ENCODE measurements around the gene SLC7A5. TPM values are rescaled to one million over a fixed set of nuclear protein-coding genes. Genes with fewer than 3 reads are reported as not detected.

SLC7A5 gene
- total RNA-seq, 1 donor from 2014 or later, result 127 TPM

DNA sequence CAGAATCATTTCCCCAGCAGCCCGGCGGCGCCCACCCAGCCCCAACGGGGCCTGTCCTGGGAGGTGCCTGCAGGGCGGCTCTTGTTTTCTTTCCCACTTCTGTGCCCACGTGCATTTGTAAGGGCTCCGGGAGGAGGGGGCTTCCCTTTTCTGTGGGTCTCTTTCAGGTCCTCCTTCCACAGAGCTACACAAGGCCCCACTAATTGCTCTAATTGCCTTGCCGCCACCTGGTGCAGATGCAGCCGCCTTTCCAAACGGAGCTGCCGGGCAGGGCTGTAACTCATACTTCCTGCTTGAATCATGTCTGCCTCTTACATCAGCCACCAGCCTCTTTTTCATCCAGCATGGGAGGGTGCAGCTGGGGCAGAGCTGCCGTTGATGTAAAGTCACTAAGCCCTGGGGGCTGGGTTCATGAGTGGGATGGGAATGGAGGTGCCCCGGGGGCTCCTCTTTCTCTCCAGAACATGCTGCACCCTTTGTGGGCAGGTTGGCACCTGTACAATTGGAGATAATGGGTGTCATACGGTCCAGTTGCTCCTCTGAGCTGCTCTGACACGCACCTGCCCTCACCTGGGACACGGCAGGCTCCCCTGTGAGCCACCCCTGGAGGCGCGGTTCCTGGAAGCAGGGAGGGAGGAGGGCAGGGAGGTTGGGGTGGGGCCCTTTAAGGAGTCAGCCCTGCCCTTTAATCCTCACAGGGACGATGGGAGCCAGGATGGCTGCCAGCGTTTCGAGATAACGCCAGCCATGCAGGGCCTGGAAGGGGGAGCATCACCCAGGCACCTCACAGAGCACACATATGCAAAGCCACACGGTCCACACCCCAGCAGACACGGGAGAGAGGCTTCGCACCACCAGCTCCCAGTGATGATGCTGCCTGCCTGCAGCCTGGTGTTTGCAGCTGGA, 62.4 kb downstream of the SLC7A5 start:
- peak overlapping the region; percentile 80 for H3K4me3 Mint-ChIP-seq (ENCODE audit: unreplicated experiment)
- no peak for TF ChIP-seq CTCF (IDR thresholded peaks at IDR 0.05)
- no peaks in the 10 kb centered on the region for H3K9me3 Mint-ChIP-seq (ENCODE audit: unreplicated experiment)
- no peaks in the 10 kb centered on the region for H3K36me3 Mint-ChIP-seq (ENCODE audit: unreplicated experiment)
- peaks cover 24% of the 10 kb centered on the region for H3K4me1 Mint-ChIP-seq (ENCODE audit: unreplicated experiment)
- DNase-seq (ENCODE audit: extremely low spot score, unreplicated experiment), result peak; percentile 93
- H3K27ac Mint-ChIP-seq (ENCODE audit: unreplicated experiment), result peak overlapping the region; percentile 99
- peaks cover 2% of the 10 kb centered on the region for H3K27me3 Mint-ChIP-seq (ENCODE audit: unreplicated experiment)

GRCh38 chr16:87806261-87806640, 63.1 kb downstream of the SLC7A5 start:
- H3K4me3 Mint-ChIP-seq (ENCODE audit: unreplicated experiment), result peak overlapping the region; percentile 80
- peaks cover 24% of the 10 kb centered on the region for H3K4me1 Mint-ChIP-seq (ENCODE audit: unreplicated experiment)
- peak overlapping the region; percentile 99 for H3K27ac Mint-ChIP-seq (ENCODE audit: unreplicated experiment)
- peaks cover 2% of the 10 kb centered on the region for H3K27me3 Mint-ChIP-seq (ENCODE audit: unreplicated experiment)
- no peak for TF ChIP-seq CTCF (IDR thresholded peaks at IDR 0.05)
- H3K9me3 Mint-ChIP-seq (ENCODE audit: unreplicated experiment), result no peaks in the 10 kb centered on the region
- no peaks in the 10 kb centered on the region for H3K36me3 Mint-ChIP-seq (ENCODE audit: unreplicated experiment)
- no peak for DNase-seq (ENCODE audit: extremely low spot score, unreplicated experiment)

DNA sequence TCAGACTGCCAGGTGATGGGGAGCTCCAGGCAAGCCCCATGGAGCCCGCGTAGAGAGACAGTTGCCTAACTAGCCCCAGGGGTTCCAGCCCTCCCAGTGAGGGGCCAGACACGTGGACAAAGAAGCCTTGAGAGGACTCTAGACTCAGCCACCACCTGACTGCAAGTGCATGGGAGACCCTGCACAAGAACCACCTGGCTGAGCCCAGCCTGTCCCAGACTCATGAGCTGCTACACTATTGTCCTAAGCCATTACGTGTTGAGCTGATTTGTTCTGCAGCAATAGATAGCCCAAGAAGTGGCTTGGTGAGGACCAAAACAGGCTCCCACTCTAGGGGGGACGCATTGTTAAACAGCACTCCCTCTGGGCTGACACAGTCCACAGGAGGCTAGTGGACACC, 65.9 kb downstream of the SLC7A5 start:
- H3K4me3 Mint-ChIP-seq (ENCODE audit: unreplicated experiment), result no peak overlapping the region
- H3K27ac Mint-ChIP-seq (ENCODE audit: unreplicated experiment), result no peak overlapping the region
- no peaks in the 10 kb centered on the region for H3K36me3 Mint-ChIP-seq (ENCODE audit: unreplicated experiment)
- no peak for DNase-seq (ENCODE audit: extremely low spot score, unreplicated experiment)
- H3K27me3 Mint-ChIP-seq (ENCODE audit: unreplicated experiment), result no peaks in the 10 kb centered on the region
- TF ChIP-seq CTCF (IDR thresholded peaks at IDR 0.05), result no peak
- H3K9me3 Mint-ChIP-seq (ENCODE audit: unreplicated experiment), result no peaks in the 10 kb centered on the region
- peaks cover 24% of the 10 kb centered on the region for H3K4me1 Mint-ChIP-seq (ENCODE audit: unreplicated experiment)

DNA sequence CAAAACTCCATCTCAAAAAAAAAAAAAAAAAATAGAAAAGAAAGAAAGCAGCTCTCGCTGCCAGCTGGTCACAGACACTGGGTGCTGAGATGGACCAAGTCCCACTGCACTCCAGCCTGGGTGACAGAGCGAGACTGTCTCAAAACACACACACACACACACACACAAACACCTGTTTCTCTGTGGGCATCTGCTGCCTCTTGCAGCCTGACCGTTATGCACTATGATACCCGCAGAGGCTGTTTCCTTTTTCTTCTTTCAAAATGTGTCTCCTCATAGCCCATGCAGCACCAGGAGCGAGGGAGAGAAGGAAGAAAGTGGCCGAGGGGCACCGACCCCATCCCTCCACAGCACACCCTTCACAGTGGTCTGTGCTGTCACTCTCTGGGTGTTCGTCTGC, 66.6 kb downstream of the SLC7A5 start:
- DNase-seq (ENCODE audit: extremely low spot score, unreplicated experiment), result no peak
- H3K27ac Mint-ChIP-seq (ENCODE audit: unreplicated experiment), result no peak overlapping the region
- no peaks in the 10 kb centered on the region for H3K36me3 Mint-ChIP-seq (ENCODE audit: unreplicated experiment)
- H3K4me1 Mint-ChIP-seq (ENCODE audit: unreplicated experiment), result peaks cover 24% of the 10 kb centered on the region
- no peaks in the 10 kb centered on the region for H3K9me3 Mint-ChIP-seq (ENCODE audit: unreplicated experiment)
- no peak overlapping the region for H3K4me3 Mint-ChIP-seq (ENCODE audit: unreplicated experiment)
- TF ChIP-seq CTCF (IDR thresholded peaks at IDR 0.05), result no peak
- no peaks in the 10 kb centered on the region for H3K27me3 Mint-ChIP-seq (ENCODE audit: unreplicated experiment)

DNA sequence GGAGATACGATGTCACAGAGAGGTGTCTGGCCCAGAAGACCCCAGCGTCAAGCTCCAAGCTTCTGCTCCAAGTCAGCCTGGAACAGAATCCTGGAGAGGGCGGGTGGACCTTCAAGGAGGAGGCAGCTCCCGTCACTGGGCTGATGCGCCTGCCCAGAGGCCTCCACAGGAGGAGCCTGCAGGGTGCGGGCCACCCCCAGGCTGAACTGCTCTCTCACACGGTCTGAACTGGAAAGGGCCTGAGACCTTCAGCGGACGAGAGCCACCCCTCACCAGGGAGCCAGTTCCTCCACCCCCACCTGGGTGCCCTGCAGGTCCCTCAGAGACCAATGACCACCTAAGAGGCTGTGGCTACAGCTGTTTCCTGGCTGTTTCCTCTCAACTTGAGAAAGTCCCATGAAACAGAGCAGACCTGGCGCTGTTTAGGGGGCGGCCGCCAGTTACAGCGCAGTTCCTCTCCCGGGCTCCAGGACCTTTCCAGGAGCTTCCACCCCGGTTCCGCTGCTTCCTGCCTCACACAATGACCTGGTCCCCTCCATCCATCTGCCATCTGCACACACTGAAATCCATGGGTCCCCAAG, 67.5 kb downstream of the SLC7A5 start:
- no peaks in the 10 kb centered on the region for H3K9me3 Mint-ChIP-seq (ENCODE audit: unreplicated experiment)
- H3K4me3 Mint-ChIP-seq (ENCODE audit: unreplicated experiment), result no peak overlapping the region
- no peak for DNase-seq (ENCODE audit: extremely low spot score, unreplicated experiment)
- no peaks in the 10 kb centered on the region for H3K27me3 Mint-ChIP-seq (ENCODE audit: unreplicated experiment)
- TF ChIP-seq CTCF (IDR thresholded peaks at IDR 0.05), result no peak
- H3K27ac Mint-ChIP-seq (ENCODE audit: unreplicated experiment), result no peak overlapping the region
- no peaks in the 10 kb centered on the region for H3K36me3 Mint-ChIP-seq (ENCODE audit: unreplicated experiment)
- peaks cover 16% of the 10 kb centered on the region for H3K4me1 Mint-ChIP-seq (ENCODE audit: unreplicated experiment)
